HG02678 (cell line): ENCODE results near the gene TCF7L1.
A peak's percentile ranks its signal among the peaks of the same experiment; 100 is the strongest.
"Not testable (repeated sequence)": the region's sequence is repeated elsewhere in the genome, so short reads cannot be mapped to it uniquely, and the experiment has no call there.

Experiments used
- ATAC-seq: cut with Tn5 transposase; IDR thresholded peaks from one replicate; pipeline ENCODE4 v1.9.1; 2021; ENCODE audit warnings: mild to moderate bottlenecking, moderate library complexity; ENCODE audit not compliant: unreplicated experiment

The TCF7L1 gene

GRCh38 chr2:85132834-85133637 is at the start of gene TCF7L1:
Gene TCF7L1 (plus strand): TSS chr2:85133392. CDS start chr2:85133685, 293 bp downstream.
- peak; percentile 42 for ATAC-seq

GRCh38 chr2:85085563-85085962 is 47.6 kb upstream of the TCF7L1 start:
- no peak for ATAC-seq

GRCh38 chr2:85087541-85087940 is 45.7 kb upstream of the TCF7L1 start:
- ATAC-seq, result no peak

- ATAC-seq, result no peak
These were observed 44.3 kb upstream of the TCF7L1 start for GRCh38 chr2:85088921-85089320.

- no peak for ATAC-seq
These were observed 43.6 kb upstream of the TCF7L1 start for GRCh38 chr2:85089585-85089984.

GRCh38 chr2:85091838-85092237 is 41.4 kb upstream of the TCF7L1 start:
- ATAC-seq, result no peak

- no peak for ATAC-seq
These were observed 38.1 kb upstream of the TCF7L1 start for GRCh38 chr2:85095094-85095493.

- ATAC-seq, result no peak
These were observed 36.6 kb upstream of the TCF7L1 start for GRCh38 chr2:85096616-85097015.

- no peak for ATAC-seq
These were observed 29.0 kb upstream of the TCF7L1 start for GRCh38 chr2:85104228-85104627.

- ATAC-seq, result no peak
These were observed 26.6 kb upstream of the TCF7L1 start for GRCh38 chr2:85106489-85107180.

- no peak for ATAC-seq
These were observed 22.1 kb upstream of the TCF7L1 start for GRCh38 chr2:85110991-85111560.

- ATAC-seq, result no peak
These were observed 21.3 kb upstream of the TCF7L1 start for GRCh38 chr2:85111819-85112281.

GRCh38 chr2:85112906-85113625 is 20.1 kb upstream of the TCF7L1 start:
- no peak for ATAC-seq

- ATAC-seq, result no peak
These were observed 18.4 kb upstream of the TCF7L1 start for GRCh38 chr2:85114586-85115330.

GRCh38 chr2:85116207-85116606 is 17.0 kb upstream of the TCF7L1 start:
- ATAC-seq, result no peak

- no peak for ATAC-seq
These were observed 13.3 kb upstream of the TCF7L1 start for GRCh38 chr2:85119900-85120299.

GRCh38 chr2:85120363-85120762 is 12.8 kb upstream of the TCF7L1 start:
- ATAC-seq, result no peak

GRCh38 chr2:85126462-85126861 is 6.7 kb upstream of the TCF7L1 start:
- ATAC-seq, result not testable (repeated sequence)

- ATAC-seq, result no peak
These were observed 3.3 kb upstream of the TCF7L1 start for GRCh38 chr2:85129861-85130260.

- no peak for ATAC-seq
These were observed 2.8 kb upstream of the TCF7L1 start for GRCh38 chr2:85130407-85130806.
